ENCODE measurements around the gene DCST2.

The DCST2 gene

GRCh38 chr1:155062702-155063411 lies 29.3 kb upstream of the DCST2 start:
- TF ChIP-seq GATA2 (IDR thresholded peaks at IDR 0.05; ENCODE audit: low read depth, low read length) (no peak), GATA3 (IDR thresholded peaks at IDR 0.05; ENCODE audit: low read depth, low read length) (no peak)

- TF ChIP-seq GATA3 (IDR thresholded peaks at IDR 0.05; ENCODE audit: low read depth, low read length): no peak
- no peak for TF ChIP-seq GATA2 (IDR thresholded peaks at IDR 0.05; ENCODE audit: low read depth, low read length)
Observed at GRCh38 chr1:155062151-155062686, 28.6 kb upstream of the DCST2 start.

- TF ChIP-seq GATA2 (IDR thresholded peaks at IDR 0.05; ENCODE audit: low read depth, low read length) (no peak), GATA3 (IDR thresholded peaks at IDR 0.05; ENCODE audit: low read depth, low read length) (no peak)
Observed at GRCh38 chr1:155061381-155062150, 28.0 kb upstream of the DCST2 start.

- TF ChIP-seq GATA3 (IDR thresholded peaks at IDR 0.05; ENCODE audit: low read depth, low read length): no peak
- no peak for TF ChIP-seq GATA2 (IDR thresholded peaks at IDR 0.05; ENCODE audit: low read depth, low read length)
Observed at GRCh38 chr1:155060736-155061135, 27.2 kb upstream of the DCST2 start.

- TF ChIP-seq GATA3 (IDR thresholded peaks at IDR 0.05; ENCODE audit: low read depth, low read length) (no peak), GATA2 (IDR thresholded peaks at IDR 0.05; ENCODE audit: low read depth, low read length) (no peak)
Observed at GRCh38 chr1:155057788-155058211, 24.2 kb upstream of the DCST2 start.

GRCh38 chr1:155057104-155057503 lies 23.5 kb upstream of the DCST2 start:
- TF ChIP-seq GATA3 (IDR thresholded peaks at IDR 0.05; ENCODE audit: low read depth, low read length) (no peak), GATA2 (IDR thresholded peaks at IDR 0.05; ENCODE audit: low read depth, low read length) (no peak)

GRCh38 chr1:155053531-155054105 lies 20.0 kb upstream of the DCST2 start:
- TF ChIP-seq GATA2 (IDR thresholded peaks at IDR 0.05; ENCODE audit: low read depth, low read length) (no peak), GATA3 (IDR thresholded peaks at IDR 0.05; ENCODE audit: low read depth, low read length) (no peak)

- TF ChIP-seq GATA2 (IDR thresholded peaks at IDR 0.05; ENCODE audit: low read depth, low read length): no peak
- TF ChIP-seq GATA3 (IDR thresholded peaks at IDR 0.05; ENCODE audit: low read depth, low read length): no peak
Observed at GRCh38 chr1:155052439-155053395, 19.1 kb upstream of the DCST2 start.

- TF ChIP-seq GATA2 (IDR thresholded peaks at IDR 0.05; ENCODE audit: low read depth, low read length) (no peak), GATA3 (IDR thresholded peaks at IDR 0.05; ENCODE audit: low read depth, low read length) (no peak)
Observed at GRCh38 chr1:155051777-155052398, 18.3 kb upstream of the DCST2 start.

- TF ChIP-seq GATA3 (IDR thresholded peaks at IDR 0.05; ENCODE audit: low read depth, low read length) (no peak), GATA2 (IDR thresholded peaks at IDR 0.05; ENCODE audit: low read depth, low read length) (no peak)
Observed at GRCh38 chr1:155051342-155051776, 17.8 kb upstream of the DCST2 start.

- TF ChIP-seq GATA3 (IDR thresholded peaks at IDR 0.05; ENCODE audit: low read depth, low read length) (no peak), GATA2 (IDR thresholded peaks at IDR 0.05; ENCODE audit: low read depth, low read length) (no peak)
Observed at GRCh38 chr1:155050560-155051341, 17.2 kb upstream of the DCST2 start, which contains the start of gene ADAM15. TSS of gene ADAM15 (plus strand) at chr1:155051316. CDS start at chr1:155051387, 71 bp downstream.

All from SH-SY5Y (cell line).